ENCODE data around the gene FGD4.

FGD4 gene

GRCh38 chr12:32679920-32680237, 280.5 kb downstream of the FGD4 start:
- DNase-seq (ENCODE audit: low spot score), result no peak

- DNase-seq (ENCODE audit: low spot score), result no peak
Observed at GRCh38 chr12:32680787-32681186, 281.4 kb downstream of the FGD4 start.

DNA sequence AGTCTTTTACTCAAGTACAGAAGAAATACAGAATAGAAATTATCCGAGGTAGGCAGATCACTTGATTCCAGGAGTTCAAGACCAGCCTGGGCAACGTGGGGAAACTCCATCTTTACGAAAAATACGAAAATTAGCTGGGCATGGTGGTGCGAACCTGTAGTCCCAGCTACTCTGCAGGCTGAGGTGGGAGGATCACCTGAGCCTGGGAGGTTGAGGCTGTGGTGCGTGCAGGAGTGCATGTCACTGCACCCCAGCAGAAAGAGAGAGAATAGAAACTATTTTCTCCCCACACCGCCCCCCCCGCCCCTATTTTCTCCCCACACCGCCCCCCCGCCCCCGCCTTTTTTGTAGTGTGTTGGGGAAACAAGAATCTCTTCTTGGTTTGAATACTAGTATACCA, 281.9 kb downstream of the FGD4 start:
- DNase-seq (ENCODE audit: low spot score), result no peak

DNA sequence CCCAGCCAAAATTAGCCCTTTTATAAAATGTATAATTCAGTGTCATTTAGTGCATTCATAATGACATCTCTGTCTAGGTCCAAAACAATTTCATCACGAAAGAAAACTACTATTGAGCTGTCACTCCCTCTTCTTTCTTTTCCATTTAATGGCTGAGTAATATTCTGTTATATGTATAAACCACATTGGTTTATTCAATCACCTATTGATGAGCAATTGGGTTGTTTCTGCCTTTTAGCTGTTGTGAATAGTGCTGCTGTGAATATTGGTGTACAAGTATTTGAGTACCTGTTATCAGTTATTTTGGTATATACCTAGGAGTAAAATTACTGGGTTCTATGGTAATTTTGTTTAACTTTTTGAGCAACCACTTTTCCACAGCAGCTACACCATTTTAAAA, 287.0 kb downstream of the FGD4 start:
- DNase-seq (ENCODE audit: low spot score), result no peak

DNA sequence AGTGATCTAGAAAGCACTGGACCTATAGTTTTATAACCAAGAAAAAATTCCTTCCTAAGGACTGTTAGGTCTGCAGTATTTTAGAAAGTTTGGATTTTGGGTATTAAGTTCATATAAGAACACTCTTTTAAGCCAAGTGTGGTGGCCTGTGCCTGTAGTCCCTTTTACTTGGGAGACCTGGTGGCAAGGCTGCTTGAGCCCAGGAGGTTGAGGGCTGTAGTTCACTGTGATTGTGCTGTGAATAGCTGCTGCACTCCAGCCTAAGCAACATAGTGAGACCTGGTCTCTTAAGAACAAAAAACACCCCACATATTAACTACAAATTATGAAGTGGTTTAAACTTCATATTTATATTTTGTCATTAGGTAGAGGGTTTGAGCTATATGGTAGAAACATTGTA, 289.4 kb downstream of the FGD4 start:
- DNase-seq (ENCODE audit: low spot score), result no peak

GRCh38 chr12:32690927-32691326, 291.6 kb downstream of the FGD4 start:
- no peak for DNase-seq (ENCODE audit: low spot score)

DNA sequence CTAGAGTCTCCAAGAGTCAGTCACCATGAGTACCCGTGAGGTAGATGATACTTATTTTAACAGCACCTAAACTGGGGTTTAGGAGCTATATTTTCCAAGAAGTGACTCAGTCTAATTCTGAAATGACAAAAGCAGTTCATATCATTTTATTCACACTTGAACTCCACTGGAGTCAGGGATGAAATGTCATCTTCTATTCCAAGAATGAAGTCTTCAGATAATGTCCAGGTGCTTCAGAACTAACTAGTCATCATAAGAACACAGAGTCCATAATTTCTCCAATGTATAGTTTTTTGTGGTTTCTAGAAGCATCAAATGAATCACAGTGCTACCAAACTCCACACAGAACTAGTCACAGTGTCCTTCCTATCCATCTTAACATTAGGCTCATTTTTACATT, 293.0 kb downstream of the FGD4 start:
- no peak for DNase-seq (ENCODE audit: low spot score)

DNA sequence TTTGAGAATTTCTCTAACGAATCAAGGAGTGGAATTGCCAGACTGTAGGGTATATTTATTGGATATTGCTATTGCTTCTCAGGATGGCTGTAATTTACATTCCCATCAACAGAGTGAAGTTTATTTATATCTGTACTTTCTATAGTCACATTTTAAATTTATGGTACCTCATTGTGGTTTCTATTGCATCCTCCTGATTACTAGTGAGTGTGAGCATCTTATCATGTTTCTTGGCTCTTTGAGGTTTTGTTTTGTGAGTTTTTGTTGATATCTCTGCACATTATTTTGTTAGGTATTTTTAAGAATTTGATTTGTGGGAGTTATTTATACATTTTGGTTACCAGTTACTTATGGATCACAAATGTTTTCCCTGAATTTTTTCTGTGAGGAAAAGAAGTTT, 293.7 kb downstream of the FGD4 start:
- DNase-seq (ENCODE audit: low spot score), result no peak

Measured in left forelimb (tissue), 1 donor.